Measurements from ENCODE around the gene ATAD3B.
"Not testable (repeated sequence)": the region's sequence is repeated elsewhere in the genome, so short reads cannot be mapped to it uniquely, and the experiment has no call there.

ATAD3B gene

DNA sequence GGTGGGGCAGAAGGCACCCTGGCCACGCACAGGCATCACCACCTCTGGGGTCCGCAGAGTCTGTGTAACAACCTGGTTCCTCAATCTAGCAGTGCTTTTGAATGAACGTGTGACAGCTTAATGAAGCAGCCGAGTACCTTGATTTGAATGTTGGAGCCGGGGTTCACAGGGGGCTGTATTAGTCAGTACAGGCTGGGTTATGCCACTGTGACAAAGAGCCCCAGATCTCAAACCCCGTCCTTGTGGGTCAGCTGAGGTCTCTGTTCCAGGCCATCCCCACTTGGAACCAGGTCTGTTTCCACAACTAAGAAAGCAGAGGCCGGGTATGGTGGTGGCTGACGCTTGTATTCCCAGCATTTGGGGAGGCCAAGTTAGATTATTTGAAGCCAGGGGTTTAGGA is 58.4 kb downstream of the ATAD3B start:
- in situ Hi-C loops (cut with MboI; ENCODE audit: low sequenced_read_pairs): no loop called here

DNA sequence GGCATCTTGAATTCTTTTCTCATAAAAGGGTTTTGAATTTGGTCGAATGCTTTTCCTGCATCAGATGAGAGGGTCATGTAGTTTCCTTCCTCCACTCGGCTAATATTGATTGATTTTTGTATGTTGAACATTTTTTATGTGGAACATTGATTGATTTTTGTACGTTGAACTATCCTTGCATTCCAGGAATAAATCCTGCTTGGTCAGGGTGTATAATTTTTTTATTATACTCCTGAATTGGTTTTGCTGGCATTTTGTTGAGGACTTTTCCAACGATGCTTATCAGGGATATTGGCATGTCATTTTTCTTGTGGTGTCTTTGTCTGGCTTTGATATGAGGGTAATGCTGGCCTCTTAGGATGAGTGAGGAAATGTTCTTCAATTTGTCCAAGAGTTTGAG is 60.4 kb downstream of the ATAD3B start:
- in situ Hi-C loops (cut with MboI; ENCODE audit: low sequenced_read_pairs): no loop called here

GRCh38 chr1:1533176-1533893 is 61.8 kb downstream of the ATAD3B start:
- in situ Hi-C loops (cut with MboI; ENCODE audit: low sequenced_read_pairs): not testable (repeated sequence)

DNA sequence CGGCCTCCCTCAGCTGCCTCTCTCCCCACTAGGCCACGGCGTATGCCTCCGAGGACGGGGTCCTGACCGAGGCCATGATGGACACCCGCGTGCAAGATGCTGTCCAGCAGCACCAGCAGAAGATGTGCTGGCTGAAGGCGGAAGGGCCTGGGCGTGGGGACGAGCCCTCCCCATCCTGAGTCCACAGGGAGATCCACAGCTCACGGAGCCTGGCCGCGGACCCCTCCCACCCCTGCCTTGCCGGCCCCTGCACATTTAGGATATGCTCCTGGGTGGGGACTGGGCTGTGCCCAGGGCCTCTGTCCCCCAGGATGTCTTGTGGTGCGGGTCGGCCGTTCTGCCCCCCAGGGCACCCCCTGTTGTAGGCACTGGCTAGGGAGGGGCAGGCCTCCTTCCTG is 62.3 kb downstream of the ATAD3B start:
- in situ Hi-C loops (cut with MboI; ENCODE audit: low sequenced_read_pairs): not testable (repeated sequence)

GRCh38 chr1:1534401-1535154 is 63.0 kb downstream of the ATAD3B start:
- in situ Hi-C loops (cut with MboI; ENCODE audit: low sequenced_read_pairs): no loop called here

GRCh38 chr1:1535201-1536018 is 63.8 kb downstream of the ATAD3B start:
- in situ Hi-C loops (cut with MboI; ENCODE audit: low sequenced_read_pairs): no loop called here

DNA sequence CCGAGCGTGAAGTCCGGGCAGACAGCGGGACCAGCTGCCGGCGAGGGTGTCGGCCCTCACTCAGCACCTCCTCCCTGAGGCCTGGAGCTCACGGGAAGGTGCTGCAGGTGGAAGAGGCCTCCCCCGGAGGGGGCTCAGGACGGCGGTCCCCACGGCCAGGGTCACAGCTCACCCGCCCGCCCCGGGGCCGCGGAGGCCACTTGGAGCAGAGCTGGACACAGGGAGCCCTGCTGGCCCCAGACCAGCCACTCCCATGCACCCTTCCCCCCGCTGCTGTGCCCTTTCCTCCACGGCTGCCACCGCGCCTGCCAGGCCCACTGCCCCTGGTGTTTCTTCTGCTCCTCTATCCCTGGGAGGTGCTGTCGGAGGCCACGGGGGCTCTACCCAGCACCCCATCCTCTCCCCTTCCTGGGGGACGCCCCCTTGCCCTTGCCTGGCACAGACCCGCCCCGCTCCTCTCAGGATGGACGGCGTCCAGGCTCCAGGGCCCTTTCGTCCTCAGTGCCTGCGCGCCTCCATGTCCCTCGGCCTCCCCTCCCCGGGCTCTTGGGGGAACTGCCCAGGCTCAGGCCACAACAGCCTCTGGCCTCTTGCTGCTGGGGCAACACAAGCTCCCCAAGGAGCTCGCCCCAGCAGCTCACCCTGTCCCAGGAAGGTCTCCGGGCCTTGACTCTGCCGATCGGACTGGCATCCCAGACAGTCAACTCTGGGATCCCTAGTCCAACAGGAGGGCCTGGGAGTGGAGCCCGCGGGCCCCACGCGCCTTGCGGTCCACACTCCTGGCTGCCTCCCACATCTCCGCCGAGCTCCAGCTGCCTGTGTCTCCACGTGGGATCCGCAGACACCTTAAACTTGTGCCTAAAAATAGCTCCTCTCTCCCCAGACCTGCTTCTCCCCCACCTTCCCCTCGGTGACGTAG is 64.7 kb downstream of the ATAD3B start:
- in situ Hi-C loops (cut with MboI; ENCODE audit: low sequenced_read_pairs): no loop called here

- in situ Hi-C loops (cut with MboI; ENCODE audit: low sequenced_read_pairs): no loop called here
These were observed 65.5 kb downstream of the ATAD3B start for GRCh38 chr1:1536938-1537546.

DNA sequence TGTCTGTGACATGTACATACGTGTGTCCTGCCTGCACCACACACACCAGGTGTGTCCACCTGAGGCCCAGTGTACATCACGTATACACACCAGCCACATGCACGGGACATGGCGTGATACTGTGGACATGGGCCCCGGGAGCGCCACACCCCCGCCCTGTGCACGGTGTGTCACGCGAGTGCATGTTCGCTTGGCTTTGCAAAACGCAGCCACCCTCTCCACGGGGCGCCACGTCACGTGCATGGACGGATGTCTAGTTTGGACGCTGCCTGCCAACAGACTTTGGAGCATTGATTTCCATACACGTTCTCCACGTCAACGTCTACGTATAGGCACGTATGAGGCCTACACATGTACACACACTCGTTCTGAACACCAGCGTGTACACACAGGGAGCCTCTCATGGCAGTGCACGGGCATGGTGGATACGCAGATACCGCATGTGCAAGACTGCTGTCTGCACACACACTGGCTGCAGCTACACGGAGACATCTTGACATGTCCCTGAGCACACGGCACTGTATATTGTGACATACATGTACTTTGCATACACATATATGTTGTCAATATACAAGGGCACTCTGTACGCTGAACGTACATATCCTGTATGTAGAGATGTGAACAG is 66.2 kb downstream of the ATAD3B start:
- in situ Hi-C loops (cut with MboI; ENCODE audit: low sequenced_read_pairs): no loop called here

- in situ Hi-C loops (cut with MboI; ENCODE audit: low sequenced_read_pairs): no loop called here
These were observed 66.8 kb downstream of the ATAD3B start for GRCh38 chr1:1538334-1538733.

- in situ Hi-C loops (cut with MboI; ENCODE audit: low sequenced_read_pairs): no loop called here
These were observed 67.4 kb downstream of the ATAD3B start for GRCh38 chr1:1538989-1539309.

DNA sequence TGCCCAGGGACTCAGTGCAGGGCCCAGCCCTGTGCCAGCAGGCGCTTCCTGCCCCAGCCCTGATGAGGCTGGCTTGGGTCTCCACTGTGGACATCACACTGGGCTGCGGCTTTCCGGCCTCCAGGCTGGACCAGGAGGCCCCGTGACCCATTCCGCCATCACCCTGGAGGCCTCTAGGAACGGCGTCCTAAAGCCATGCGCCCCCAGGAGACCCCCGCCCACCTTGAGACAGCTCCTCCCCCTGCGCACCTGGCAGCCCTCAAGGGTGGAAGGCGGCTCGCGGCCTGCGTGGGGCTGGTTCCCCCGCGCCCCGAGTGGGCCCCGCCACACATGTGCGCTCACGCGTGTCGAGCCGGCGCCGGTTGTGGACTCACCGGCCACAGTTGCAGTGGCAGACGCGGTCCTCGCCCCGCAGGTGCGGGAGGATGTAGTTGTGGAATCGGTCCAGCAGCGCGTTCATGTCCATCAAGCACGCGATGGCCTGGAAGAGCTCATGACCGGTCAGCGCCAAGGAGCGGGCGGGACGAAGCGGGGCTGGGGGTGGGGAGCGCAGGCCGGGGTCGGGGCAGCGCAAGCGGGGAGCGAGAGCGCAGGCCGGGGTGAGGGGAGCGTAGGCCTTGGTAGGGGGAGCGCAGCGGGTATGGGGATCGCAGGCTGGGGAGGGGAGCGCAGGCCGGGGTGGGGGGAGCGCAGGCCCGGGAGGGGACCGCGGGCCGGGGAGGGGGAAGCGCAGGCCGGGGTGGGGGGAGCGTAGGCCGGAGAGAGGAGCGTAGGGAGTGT is 67.9 kb downstream of the ATAD3B start:
- in situ Hi-C loops (cut with MboI; ENCODE audit: low sequenced_read_pairs): no loop called here

- in situ Hi-C loops (cut with MboI; ENCODE audit: low sequenced_read_pairs): no loop called here
These were observed 68.7 kb downstream of the ATAD3B start, which contains the start of gene TMEM240 for GRCh38 chr1:1540090-1540817. Gene TMEM240, minus strand, starts transcription at chr1:1540624. Its CDS starts 278 bp downstream, at chr1:1540346.

DNA sequence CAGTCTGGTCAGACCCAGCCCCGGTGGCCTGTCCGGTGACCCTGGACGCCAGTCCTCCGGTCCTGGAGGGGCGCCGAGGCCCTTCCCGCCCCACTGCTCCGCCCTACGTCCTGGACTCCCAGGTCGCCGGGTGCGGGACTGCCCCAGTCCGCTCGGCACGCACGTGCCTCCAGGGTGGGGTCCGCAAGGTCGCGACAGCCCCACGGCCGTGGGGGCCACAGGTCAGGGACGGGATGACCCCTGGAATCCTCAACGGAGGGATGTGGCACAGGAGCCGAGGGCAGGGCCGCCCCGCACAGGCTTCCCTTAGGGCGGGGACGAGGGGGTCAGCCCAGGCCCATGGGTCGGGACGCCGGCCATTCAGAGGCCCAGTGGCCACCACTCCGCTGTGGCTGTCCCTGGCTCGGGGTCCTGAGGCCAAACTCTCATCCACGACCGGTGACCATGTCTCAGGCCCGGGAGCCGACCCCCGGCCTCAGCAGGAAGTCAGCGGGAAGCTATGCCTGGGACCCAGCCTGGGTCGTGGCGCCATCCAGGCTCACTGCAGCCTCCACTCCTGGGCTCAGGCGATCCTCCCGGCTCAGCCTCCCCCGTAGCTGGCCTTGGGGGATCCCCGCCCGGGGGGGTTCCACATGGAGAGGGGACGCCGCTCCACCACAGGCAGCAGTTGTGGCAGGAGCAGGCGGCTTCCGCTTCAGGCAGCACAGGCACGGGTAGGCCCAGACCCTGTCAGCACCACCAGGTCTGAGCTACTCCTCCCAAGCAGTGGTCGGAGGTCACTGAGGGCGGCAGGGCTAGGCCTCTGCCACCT is 69.5 kb downstream of the ATAD3B start:
- in situ Hi-C loops (cut with MboI; ENCODE audit: low sequenced_read_pairs): no loop called here

DNA sequence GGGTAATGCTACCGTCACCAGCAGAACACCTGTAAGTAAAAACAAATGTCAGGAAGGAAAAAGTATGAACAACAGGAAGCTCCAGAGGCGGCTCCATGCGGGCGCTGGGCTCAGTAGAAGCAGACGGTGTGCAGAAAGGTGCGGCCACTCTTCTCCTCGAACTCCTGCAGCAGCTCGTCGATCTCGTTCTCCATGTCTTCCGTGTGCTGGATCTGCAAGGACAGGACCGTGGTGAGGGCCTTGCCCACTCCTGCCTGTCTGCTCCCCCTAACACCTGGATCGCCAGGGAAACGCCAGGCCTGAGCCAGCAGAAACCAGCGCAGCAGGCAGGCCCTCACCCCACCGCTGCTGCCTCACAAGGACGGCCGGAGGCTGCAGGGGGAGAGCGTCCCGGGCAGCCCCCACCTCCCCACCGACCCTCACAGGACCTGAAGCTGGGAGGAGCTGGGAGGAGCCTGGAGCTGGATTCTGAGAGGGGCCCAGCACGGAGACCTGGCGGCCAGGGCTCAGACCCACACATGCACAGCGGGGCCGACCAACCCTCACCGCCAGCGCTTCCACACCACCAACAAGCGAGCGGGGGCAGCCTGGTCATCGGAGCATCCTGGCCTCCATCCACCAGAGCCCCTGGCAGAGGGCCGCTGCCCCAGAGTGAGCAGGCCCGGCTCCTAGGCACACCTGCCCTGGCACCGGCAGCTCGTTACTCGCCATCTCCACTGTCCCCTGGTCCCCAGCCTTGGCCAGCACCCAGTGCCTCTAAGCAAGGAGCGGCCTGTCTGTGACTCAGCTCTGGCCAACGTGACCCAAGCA is 70.6 kb downstream of the ATAD3B start:
- in situ Hi-C loops (cut with MboI; ENCODE audit: low sequenced_read_pairs): no loop called here

All from HL-60/S4 treated with retinoic acid at 250 ng/mL for 4 days and 3 days (cell line).